Peyer's patch (tissue), 4 donors: ENCODE data around the gene BMS1. TPM values are rescaled to one million over a fixed set of nuclear protein-coding genes. Genes with fewer than 3 reads are reported as not detected.

Experiments
- DNase-seq, 3 donors: peaks; one replicate each; pipeline ENCODE4 v3.0.0-alpha.2; 2017 to 2019
- H3K27ac ChIP-seq, 4 donors: fragments of 200-600 bp; sonication (generic); one replicate each; pipeline ENCODE4 v1.5.1; 2016 to 2019
- H3K27me3 ChIP-seq, 2 donors: fragments of 200-600 bp; sonication (generic); one replicate each; pipeline ENCODE4 v1.5.1; 2019
- H3K36me3 ChIP-seq, 3 donors: fragments of 200-600 bp; sonication (generic); one replicate each; pipeline ENCODE4 v1.5.1; 2016 to 2019
- H3K4me1 ChIP-seq, 4 donors: fragments of 200-600 bp; sonication (generic); one replicate each; pipeline ENCODE4 v1.5.1; 2016 to 2019
- H3K4me3 ChIP-seq, 4 donors: fragments of 200-600 bp; sonication (generic); 1 replicate in 3 of 4; 2 replicates in 1 of 4; pipeline ENCODE4 v1.5.1; 2016 to 2019; ENCODE audit warnings: mild to moderate bottlenecking in 1 of 4
- H3K9me3 ChIP-seq, 4 donors: fragments of 200-600 bp; sonication (generic); one replicate each; pipeline ENCODE4 v1.5.1; 2016 to 2019; ENCODE audit warnings: mild to moderate bottlenecking in 1 of 4
- CTCF ChIP-seq, 6 experiments: fragments of 450-650 bp in 4 of 6; fragments of 200-600 bp in 2 of 6; sonication (generic) in 1 of 6; IDR thresholded peaks; one replicate each; pipeline ENCODE4 v1.5.1; 2017 to 2019; ENCODE audit warnings: antibody characterized with exemption in 6 of 6, mild to moderate bottlenecking in 3 of 6, moderate library complexity in 1 of 6
- POLR2A ChIP-seq, 2 donors: fragments of 450-650 bp; IDR thresholded peaks; one replicate each; pipeline ENCODE4 v1.5.1; 2017; ENCODE audit warnings: antibody characterized with exemption in 2 of 2, mild to moderate bottlenecking in 2 of 2, moderate library complexity in 2 of 2
- total RNA-seq, 4 donors: library from RNA; depleted of rRNA; stranded (reverse); fragments of >200 nt; gene quantifications; one replicate each; pipeline ENCODE4 v1.1.0, GENCODE V29; 2016

BMS1 gene
- total RNA-seq, 4 donors from 2014 or later, result 9.6 to 23.9 (median 11.6) TPM

GRCh38 chr10:42876476-42876875, 93.9 kb downstream of the BMS1 start:
- no peaks in the 10 kb centered on the region for H3K4me1 ChIP-seq
- DNase-seq, result no peak
- no peak for TF ChIP-seq POLR2A (IDR thresholded peaks at IDR 0.05)
- no peak for TF ChIP-seq CTCF (IDR thresholded peaks at IDR 0.05)

GRCh38 chr10:42876945-42877344, 94.3 kb downstream of the BMS1 start:
- no peaks in the 10 kb centered on the region for H3K36me3 ChIP-seq
- no peak overlapping the region for H3K27ac ChIP-seq
- no peaks in the 10 kb centered on the region for H3K9me3 ChIP-seq
- TF ChIP-seq POLR2A (IDR thresholded peaks at IDR 0.05) (no peak), CTCF (IDR thresholded peaks at IDR 0.05) (no peak)
- no peak overlapping the region for H3K4me3 ChIP-seq
- no peaks in the 10 kb centered on the region for H3K4me1 ChIP-seq
- DNase-seq, result no peak
- no peaks in the 10 kb centered on the region for H3K27me3 ChIP-seq

More at GRCh38 chr10:42876476-42876875, 93.9 kb downstream of the BMS1 start:
- no peak overlapping the region for H3K4me3 ChIP-seq
- H3K9me3 ChIP-seq, result no peaks in the 10 kb centered on the region
- H3K27ac ChIP-seq, result no peak overlapping the region
- no peaks in the 10 kb centered on the region for H3K27me3 ChIP-seq
- H3K36me3 ChIP-seq, result no peaks in the 10 kb centered on the region

- no peaks in the 10 kb centered on the region for H3K4me1 ChIP-seq
- no peak overlapping the region for H3K27ac ChIP-seq
- H3K4me3 ChIP-seq, result no peak overlapping the region
- DNase-seq, result no peak
- H3K27me3 ChIP-seq, result no peaks in the 10 kb centered on the region
- H3K36me3 ChIP-seq, result no peaks in the 10 kb centered on the region
- peaks cover 0 to under 1% (median 0%) of the 10 kb centered on the region in 4 donors for H3K9me3 ChIP-seq
- TF ChIP-seq POLR2A (IDR thresholded peaks at IDR 0.05) (no peak), CTCF (IDR thresholded peaks at IDR 0.05) (no peak)
Observed at GRCh38 chr10:42877496-42878030, 95.0 kb downstream of the BMS1 start.

GRCh38 chr10:42878134-42878820, 95.7 kb downstream of the BMS1 start:
- H3K36me3 ChIP-seq, result no peaks in the 10 kb centered on the region

GRCh38 chr10:42878821-42879195, 96.2 kb downstream of the BMS1 start:
- DNase-seq, result no peak

More at GRCh38 chr10:42878134-42878820, 95.7 kb downstream of the BMS1 start:
- Histone ChIP-seq H3K27ac (no peak overlapping the region), H3K9me3 (peaks cover 0 to 5% (median 0%) of the 10 kb centered on the region in 4 donors), H3K4me1 (no peaks in the 10 kb centered on the region), H3K4me3 (no peak overlapping the region), H3K27me3 (no peaks in the 10 kb centered on the region)
- TF ChIP-seq CTCF (IDR thresholded peaks at IDR 0.05), result no peak
- no peak for TF ChIP-seq POLR2A (IDR thresholded peaks at IDR 0.05)
- DNase-seq, result no peak

More at GRCh38 chr10:42878821-42879195, 96.2 kb downstream of the BMS1 start:
- no peaks in the 10 kb centered on the region for H3K4me1 ChIP-seq
- H3K27me3 ChIP-seq, result no peaks in the 10 kb centered on the region
- H3K9me3 ChIP-seq, result peaks cover 0 to 5% (median 0%) of the 10 kb centered on the region in 4 donors
- H3K27ac ChIP-seq, result no peak overlapping the region
- H3K36me3 ChIP-seq, result no peaks in the 10 kb centered on the region
- H3K4me3 ChIP-seq, result no peak overlapping the region
- TF ChIP-seq POLR2A (IDR thresholded peaks at IDR 0.05) (no peak), CTCF (IDR thresholded peaks at IDR 0.05) (no peak)
